CD4-positive, CD25-positive, alpha-beta regulatory T cell (primary cell): ENCODE measurements around the gene FGF12. TPM values are rescaled to one million over a fixed set of nuclear protein-coding genes. Genes with fewer than 3 reads are reported as not detected.

Source experiments
- ATAC-seq, 2 donors: fragments of 150-1000 bp; cut with Tn5 transposase; one replicate each; pipeline ENCODE4 v1.10.0; 2021; ENCODE audit warnings: low read depth in 2 of 2, moderate number of reproducible peaks in 2 of 2, moderate library complexity in 1 of 2
- DNase-seq, 3 donors: peaks; one replicate each; pipeline versions ENCODE4 v3.0.0 to v3.0.0-alpha.2; 2012 to 2022; ENCODE audit warnings: mixed read lengths in 1 of 3
- H3K27ac ChIP-seq: one replicate; pipeline ENCODE4 v1.7.0; 2013; ENCODE audit warnings: mild to moderate bottlenecking, low read length; ENCODE audit not compliant: insufficient read depth, poor library complexity, severe bottlenecking
- H3K27me3 ChIP-seq: one replicate; pipeline ENCODE4 v1.7.0; 2013; ENCODE audit warnings: low read length; ENCODE audit not compliant: control insufficient read depth, insufficient read depth
- H3K36me3 ChIP-seq: one replicate; pipeline ENCODE4 v1.7.0; 2013; ENCODE audit warnings: mild to moderate bottlenecking, low read length, moderate library complexity; ENCODE audit not compliant: control insufficient read depth, insufficient read depth
- H3K4me1 ChIP-seq: 2 replicates; pipeline ENCODE4 v1.7.0; 2013; ENCODE audit warnings: mild to moderate bottlenecking, low read length; ENCODE audit not compliant: insufficient read depth, control insufficient read depth, poor library complexity, severe bottlenecking
- H3K4me3 ChIP-seq: one replicate; pipeline ENCODE4 v1.7.0; 2013; ENCODE audit warnings: low read depth, mild to moderate bottlenecking, low read length, moderate library complexity
- H3K9me3 ChIP-seq, 2 experiments: 1 replicate in 1 of 2; 2 replicates in 1 of 2; pipeline ENCODE4 v1.7.0; 2013; ENCODE audit warnings: low read length in 2 of 2, mild to moderate bottlenecking in 1 of 2, moderate library complexity in 1 of 2; ENCODE audit not compliant: control insufficient read depth in 2 of 2
- H3K27ac Mint-ChIP-seq, 3 donors: one replicate each; pipeline ENCODE4 v1.8.0; 2020 to 2022; ENCODE audit warnings: mild to moderate bottlenecking in 3 of 3, mixed read lengths in 3 of 3, moderate library complexity in 2 of 3
- H3K27me3 Mint-ChIP-seq: one replicate; pipeline ENCODE4 v1.8.0; 2022; ENCODE audit warnings: mild to moderate bottlenecking, mixed read lengths
- H3K36me3 Mint-ChIP-seq: one replicate; pipeline ENCODE4 v1.8.0; 2020; ENCODE audit warnings: mixed read lengths
- H3K4me1 Mint-ChIP-seq, 4 donors: one replicate each; pipeline ENCODE4 v1.8.0; 2020 to 2022; ENCODE audit warnings: mixed read lengths in 4 of 4, mild to moderate bottlenecking in 1 of 4
- H3K4me3 Mint-ChIP-seq, 4 donors: one replicate each; pipeline ENCODE4 v1.8.0; 2020 to 2022; ENCODE audit warnings: mild to moderate bottlenecking in 4 of 4, mixed read lengths in 4 of 4, moderate library complexity in 3 of 4
- H3K9me3 Mint-ChIP-seq, 7 donors: one replicate each; pipeline ENCODE4 v1.8.0; 2020 to 2022; ENCODE audit warnings: mixed read lengths in 7 of 7, mild to moderate bottlenecking in 3 of 7, moderate library complexity in 2 of 7
- polyA plus RNA-seq, 4 donors: library from polyadenylated mRNA; unstranded; fragments of 300-500 nt; fragmentation: Illumina TruSeq; gene quantifications; one replicate each; pipeline ENCODE4 v1.2.3, GENCODE V29; 2021
- total RNA-seq: library from RNA; stranded (reverse); gene quantifications from one replicate; pipeline ENCODE4 v1.2.3, GENCODE V29; 2022

FGF12 gene
- total and polyA plus RNA-seq, 5 donors from 2014 or later: not detected

DNA sequence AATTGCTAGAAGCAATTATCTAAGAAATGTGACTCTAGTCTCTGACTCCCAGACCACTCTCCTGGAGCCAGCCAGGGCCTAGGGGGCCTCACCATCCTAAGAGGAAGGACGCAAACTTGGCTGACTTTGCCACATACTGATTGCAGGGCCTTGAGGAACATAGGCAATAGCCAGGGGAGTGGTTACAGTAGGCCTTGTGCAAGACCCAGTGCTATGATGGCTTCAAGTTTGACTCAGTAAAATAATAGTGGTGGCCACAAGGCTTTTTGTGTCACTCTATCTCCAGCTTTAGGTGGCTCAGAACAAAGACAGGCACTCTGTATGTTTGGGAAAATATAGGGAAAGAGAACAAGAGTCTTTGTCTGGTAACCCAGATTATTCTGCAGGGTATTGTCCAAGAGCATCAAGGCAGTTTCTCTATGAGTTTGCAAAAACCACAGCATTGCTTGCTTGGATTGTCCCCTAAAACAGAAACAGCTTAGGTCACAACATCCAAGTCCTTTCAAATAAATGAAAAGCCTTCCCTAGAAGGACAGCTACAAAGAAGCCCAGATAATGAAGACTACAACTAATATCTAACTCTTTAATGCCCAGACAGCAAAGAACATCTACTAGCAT, 634.8 kb downstream of the FGF12 start:
- Histone ChIP-seq H3K9me3 (no peaks in the 10 kb centered on the region), H3K4me3 (no peak overlapping the region), H3K27ac (no peak overlapping the region), H3K4me1 (no peaks in the 10 kb centered on the region), H3K27me3 (no peaks in the 10 kb centered on the region), H3K36me3 (no peaks in the 10 kb centered on the region)
- Mint-ChIP-seq H3K9me3 (peaks cover 2 to 32% (median 6%) of the 10 kb centered on the region in 7 donors), H3K27me3 (no peaks in the 10 kb centered on the region), H3K36me3 (no peaks in the 10 kb centered on the region), H3K27ac (no peak overlapping the region), H3K4me1 (no peaks in the 10 kb centered on the region), H3K4me3 (no peak overlapping the region)
- ATAC-seq (no peak), DNase-seq (no peak)

DNA sequence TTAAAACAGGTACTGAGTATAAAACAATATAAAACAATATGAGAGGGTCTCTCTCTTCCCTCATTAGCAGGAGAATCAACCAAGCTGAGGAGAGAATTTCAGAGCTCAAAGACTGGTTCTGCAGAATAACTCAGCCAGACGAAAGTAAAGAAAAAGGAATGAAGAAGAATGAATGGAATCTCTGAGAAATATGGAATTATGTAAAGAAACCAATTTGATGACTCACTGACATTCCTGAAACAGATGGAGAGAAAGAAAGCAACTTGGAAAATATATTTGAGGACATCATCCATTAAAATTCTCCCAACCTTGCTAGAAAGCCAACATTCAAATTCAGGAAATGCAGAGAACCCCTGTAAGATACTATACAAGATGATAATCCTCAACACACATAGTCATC, 635.5 kb downstream of the FGF12 start:
- no peak overlapping the region for H3K4me3 Mint-ChIP-seq
- H3K27ac Mint-ChIP-seq: no peak overlapping the region
- Histone ChIP-seq H3K4me1 (no peaks in the 10 kb centered on the region), H3K27me3 (no peaks in the 10 kb centered on the region), H3K9me3 (no peaks in the 10 kb centered on the region), H3K27ac (no peak overlapping the region), H3K4me3 (no peak overlapping the region), H3K36me3 (no peaks in the 10 kb centered on the region)
- peaks cover 2 to 32% (median 7%) of the 10 kb centered on the region in 7 donors for H3K9me3 Mint-ChIP-seq
- no peak for ATAC-seq
- H3K36me3 Mint-ChIP-seq: no peaks in the 10 kb centered on the region
- H3K27me3 Mint-ChIP-seq: no peaks in the 10 kb centered on the region
- no peaks in the 10 kb centered on the region for H3K4me1 Mint-ChIP-seq
- no peak for DNase-seq

- no peak for DNase-seq
- H3K4me3 Mint-ChIP-seq: no peak overlapping the region
- Histone ChIP-seq H3K9me3 (no peaks in the 10 kb centered on the region), H3K27me3 (no peaks in the 10 kb centered on the region), H3K36me3 (no peaks in the 10 kb centered on the region), H3K4me1 (no peaks in the 10 kb centered on the region), H3K27ac (no peak overlapping the region), H3K4me3 (no peak overlapping the region)
- no peaks in the 10 kb centered on the region for H3K27me3 Mint-ChIP-seq
- H3K4me1 Mint-ChIP-seq: no peaks in the 10 kb centered on the region
- peaks cover 1 to 34% (median 8%) of the 10 kb centered on the region in 7 donors for H3K9me3 Mint-ChIP-seq
- ATAC-seq: no peak
- no peaks in the 10 kb centered on the region for H3K36me3 Mint-ChIP-seq
- H3K27ac Mint-ChIP-seq: no peak overlapping the region
Measured at GRCh38 chr3:192090586-192090985, 636.8 kb downstream of the FGF12 start.

Other genes starting within 250 kb of the FGF12 start
- 10.8 TPM for gene MB21D2, start 190.3 kb upstream of the FGF12 start, total RNA-seq
- 1 to 10 TPM; 2.6 to 3.9 (median 3.0) TPM for gene MB21D2, start 190.3 kb upstream of the FGF12 start, polyA plus RNA-seq